ENCODE measurements around the gene DNAJC30.

DNAJC30 gene

DNA sequence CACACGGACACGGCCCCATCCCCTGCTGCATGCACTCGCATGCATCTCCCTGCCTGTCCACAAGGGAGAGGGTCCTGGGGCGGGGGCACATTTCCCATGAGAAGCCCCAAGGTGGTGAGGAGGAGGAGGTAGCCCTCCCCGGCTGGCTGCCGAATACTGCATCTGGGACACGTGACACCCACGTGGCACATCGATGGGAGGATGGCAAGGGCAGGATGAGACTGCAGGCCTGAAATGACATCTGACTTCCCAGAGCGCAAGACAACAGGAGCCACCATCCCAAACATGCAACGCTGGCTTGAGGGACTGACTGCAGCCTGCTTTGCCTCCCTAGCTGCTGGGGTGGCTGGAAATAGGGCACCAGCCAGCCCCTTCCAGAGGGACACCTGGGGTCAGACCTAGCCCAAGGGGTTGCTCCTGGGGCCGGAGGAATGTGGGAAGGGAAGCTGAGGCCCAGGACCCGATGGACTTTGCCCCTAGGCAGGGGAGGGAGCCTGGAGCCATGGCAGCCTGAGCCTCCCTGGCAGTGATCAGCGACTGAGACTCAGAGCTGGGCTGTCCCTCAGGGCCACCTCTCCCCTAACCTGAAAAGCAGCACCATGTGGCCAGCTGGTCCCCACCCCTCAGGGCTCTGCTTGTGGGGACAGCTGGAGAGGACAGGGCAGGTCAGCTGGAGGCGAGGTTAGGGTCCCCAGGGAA lies 16.3 kb upstream of the DNAJC30 start:
- TF ChIP-seq POLR2AphosphoS5 (IDR thresholded peaks at IDR 0.05; ENCODE audit: low read depth, low read length) (0 out of 2 replicates have a peak, but pooled peaks have one; percentile 4), TAF1 (IDR thresholded peaks at IDR 0.05; ENCODE audit: borderline replicate concordance, low read depth, low read length) (no peak), POLR2A (IDR thresholded peaks at IDR 0.05; ENCODE audit: low read depth, low read length) (0 out of 2 replicates have a peak, but pooled peaks have one; percentile 10)
- DNase-seq (ENCODE audit: insufficient read length) (no peak), FAIRE-seq (no peak)

DNA sequence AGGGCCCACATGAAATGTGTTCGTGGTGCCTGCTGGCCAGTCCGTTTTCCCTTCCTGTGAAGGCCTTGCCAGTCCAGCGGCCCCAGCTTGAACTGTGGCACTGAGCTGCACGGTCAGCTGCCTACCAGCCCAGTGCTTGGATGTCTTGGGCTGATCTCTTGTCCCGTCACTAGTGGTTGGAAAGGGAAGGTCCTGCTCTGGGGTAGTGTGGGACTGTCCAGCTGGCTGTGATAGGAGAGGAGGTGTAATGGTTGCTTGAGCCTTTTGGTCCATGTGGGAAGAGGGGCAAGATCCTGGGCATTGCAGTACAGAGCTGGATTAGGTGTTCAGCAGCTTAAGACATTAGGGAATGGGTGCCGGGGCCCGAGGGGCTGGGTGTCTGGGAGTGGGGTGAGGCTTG lies 15.2 kb upstream of the DNAJC30 start:
- no peak for DNase-seq (ENCODE audit: insufficient read length)
- no peak for TF ChIP-seq POLR2A (IDR thresholded peaks at IDR 0.05; ENCODE audit: low read depth, low read length)
- no peak for TF ChIP-seq TAF1 (IDR thresholded peaks at IDR 0.05; ENCODE audit: borderline replicate concordance, low read depth, low read length)
- 0 out of 2 replicates have a peak, but pooled peaks have one; percentile 20 for TF ChIP-seq POLR2AphosphoS5 (IDR thresholded peaks at IDR 0.05; ENCODE audit: low read depth, low read length)
- FAIRE-seq: no peak

DNA sequence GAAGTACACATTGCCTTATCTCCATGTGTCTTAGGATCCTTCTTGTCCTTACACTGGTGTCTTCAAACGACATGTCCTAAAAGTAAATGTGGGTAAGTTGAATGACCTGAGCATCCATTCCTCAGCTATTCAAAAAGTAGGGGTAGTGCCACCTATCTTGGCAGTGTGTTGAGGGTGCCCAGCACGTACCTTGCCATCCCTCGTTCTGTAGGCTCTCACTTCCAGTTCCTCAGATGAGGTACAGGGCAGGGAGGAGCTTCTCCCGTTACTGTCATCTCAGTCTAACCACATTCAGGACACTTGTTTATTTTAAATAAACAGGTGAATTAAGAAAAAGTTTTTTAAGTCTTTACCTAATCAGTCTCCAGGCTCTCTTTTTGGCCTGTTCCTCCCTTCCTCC lies 13.1 kb upstream of the DNAJC30 start:
- DNase-seq (ENCODE audit: insufficient read length): no peak
- FAIRE-seq: no peak
- TF ChIP-seq POLR2A (IDR thresholded peaks at IDR 0.05; ENCODE audit: low read depth, low read length): no peak
- TF ChIP-seq POLR2AphosphoS5 (IDR thresholded peaks at IDR 0.05; ENCODE audit: low read depth, low read length): no peak
- no peak for TF ChIP-seq TAF1 (IDR thresholded peaks at IDR 0.05; ENCODE audit: borderline replicate concordance, low read depth, low read length)

DNA sequence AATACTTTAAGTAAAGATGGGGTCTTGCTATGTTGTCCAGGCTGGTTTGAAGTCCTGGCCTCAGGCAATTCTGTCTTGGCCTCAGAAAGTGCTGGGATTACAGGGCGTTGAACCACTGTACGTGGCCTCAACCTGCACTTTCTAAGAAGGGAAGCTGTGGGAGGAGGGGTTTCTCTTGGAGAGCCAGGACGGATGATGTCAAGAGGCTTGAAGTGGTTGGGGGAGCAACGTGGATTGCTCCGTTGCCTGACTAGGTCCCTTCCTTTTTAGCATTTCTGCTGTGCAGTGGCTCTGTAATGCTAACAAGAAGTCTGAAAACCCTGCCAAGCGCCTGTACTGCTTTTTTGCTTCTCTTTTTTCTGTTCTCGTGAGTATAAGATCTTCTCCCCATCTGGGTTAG lies 7.4 kb upstream of the DNAJC30 start:
- DNase-seq (ENCODE audit: insufficient read length) (no peak), FAIRE-seq (no peak)
- TF ChIP-seq POLR2AphosphoS5 (IDR thresholded peaks at IDR 0.05; ENCODE audit: low read depth, low read length) (no peak), POLR2A (IDR thresholded peaks at IDR 0.05; ENCODE audit: low read depth, low read length) (no peak), TAF1 (IDR thresholded peaks at IDR 0.05; ENCODE audit: borderline replicate concordance, low read depth, low read length) (no peak)

GRCh38 chr7:73688288-73688687 lies 5.0 kb upstream of the DNAJC30 start:
- TF ChIP-seq TAF1 (IDR thresholded peaks at IDR 0.05; ENCODE audit: borderline replicate concordance, low read depth, low read length): no peak
- no peak for TF ChIP-seq POLR2AphosphoS5 (IDR thresholded peaks at IDR 0.05; ENCODE audit: low read depth, low read length)
- no peak for TF ChIP-seq POLR2A (IDR thresholded peaks at IDR 0.05; ENCODE audit: low read depth, low read length)
- no peak for FAIRE-seq

DNA sequence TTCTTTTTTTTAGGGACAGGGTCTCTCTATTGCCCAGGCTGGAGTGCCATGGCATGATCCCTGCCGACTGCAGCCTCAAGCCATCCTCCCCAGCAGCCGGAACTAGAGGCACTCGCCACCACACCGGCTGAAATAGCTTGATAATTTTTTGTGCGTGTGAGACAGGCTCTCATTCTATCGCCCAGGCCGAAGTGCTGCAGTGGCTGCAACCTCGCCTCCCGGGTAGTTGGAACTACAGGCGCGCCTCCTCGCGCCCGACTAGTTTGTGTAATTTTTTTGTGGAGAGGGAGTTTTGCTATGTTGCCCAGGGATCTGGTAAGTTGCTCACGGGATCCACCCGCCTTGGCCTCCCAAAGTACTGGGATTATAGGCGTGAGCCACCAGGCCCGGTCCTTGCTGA lies 2.1 kb upstream of the DNAJC30 start:
- no peak for TF ChIP-seq POLR2AphosphoS5 (IDR thresholded peaks at IDR 0.05; ENCODE audit: low read depth, low read length)
- no peak for TF ChIP-seq POLR2A (IDR thresholded peaks at IDR 0.05; ENCODE audit: low read depth, low read length)
- no peak for TF ChIP-seq TAF1 (IDR thresholded peaks at IDR 0.05; ENCODE audit: borderline replicate concordance, low read depth, low read length)
- DNase-seq (ENCODE audit: insufficient read length) (no peak), FAIRE-seq (no peak)

More at GRCh38 chr7:73688288-73688687, 5.0 kb upstream of the DNAJC30 start:
- DNase-seq (ENCODE audit: insufficient read length): no peak

- TF ChIP-seq POLR2AphosphoS5 (IDR thresholded peaks at IDR 0.05; ENCODE audit: low read depth, low read length): no peak
- TF ChIP-seq TAF1 (IDR thresholded peaks at IDR 0.05; ENCODE audit: borderline replicate concordance, low read depth, low read length): no peak
- no peak for TF ChIP-seq POLR2A (IDR thresholded peaks at IDR 0.05; ENCODE audit: low read depth, low read length)
- no peak for DNase-seq (ENCODE audit: insufficient read length)
- peak; percentile 14 for FAIRE-seq
Observed at GRCh38 chr7:73683788-73684693, 788 bp upstream of the DNAJC30 start.

- FAIRE-seq (no peak), DNase-seq (ENCODE audit: insufficient read length) (no peak)
- TF ChIP-seq POLR2A (IDR thresholded peaks at IDR 0.05; ENCODE audit: low read depth, low read length) (no peak), TAF1 (IDR thresholded peaks at IDR 0.05; ENCODE audit: borderline replicate concordance, low read depth, low read length) (no peak), POLR2AphosphoS5 (IDR thresholded peaks at IDR 0.05; ENCODE audit: low read depth, low read length) (no peak)
Observed at GRCh38 chr7:73682745-73683055, 553 bp downstream of the DNAJC30 start.

DNA sequence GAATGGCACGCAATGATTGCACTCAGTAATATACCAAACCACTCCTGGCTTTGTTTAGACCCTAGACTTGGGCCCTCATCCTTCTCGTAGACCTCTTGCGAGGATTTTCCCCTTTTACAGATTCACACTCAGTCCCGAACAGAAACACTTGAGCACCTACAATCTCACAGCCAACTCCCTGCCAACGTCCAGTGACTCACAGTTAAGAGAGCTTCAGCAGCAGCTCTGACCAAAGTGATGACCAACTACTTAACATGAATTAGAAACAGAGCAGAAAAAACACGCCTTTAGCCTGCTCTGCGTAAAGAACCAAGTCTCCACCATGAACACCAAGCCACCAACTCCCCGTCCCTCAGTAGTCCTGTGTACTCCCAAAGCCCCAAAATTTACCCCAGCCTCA lies 2.2 kb downstream of the DNAJC30 start:
- TF ChIP-seq TAF1 (IDR thresholded peaks at IDR 0.05; ENCODE audit: borderline replicate concordance, low read depth, low read length) (no peak), POLR2A (IDR thresholded peaks at IDR 0.05; ENCODE audit: low read depth, low read length) (no peak), POLR2AphosphoS5 (IDR thresholded peaks at IDR 0.05; ENCODE audit: low read depth, low read length) (no peak)

DNA sequence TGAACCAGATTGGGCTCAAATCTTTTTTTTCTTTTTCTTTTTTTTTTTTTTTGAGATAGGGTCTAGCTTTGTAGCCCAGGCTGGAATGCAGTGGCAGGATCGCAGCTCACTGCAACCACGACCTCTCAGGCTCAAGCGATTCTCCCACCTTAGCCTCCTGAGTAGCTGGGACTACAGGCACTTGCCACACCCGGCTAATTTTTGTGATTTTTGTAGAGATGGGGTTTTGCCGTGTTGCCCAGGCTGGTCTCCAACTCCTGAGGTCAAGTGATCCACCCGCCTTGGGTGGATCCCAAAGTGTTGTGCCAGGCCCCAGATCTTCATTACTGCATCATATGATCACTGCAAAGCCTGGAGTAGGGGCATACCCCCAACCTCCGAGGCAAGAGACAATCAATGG lies 2.8 kb downstream of the DNAJC30 start:
- DNase-seq (ENCODE audit: insufficient read length): no peak
- TF ChIP-seq POLR2AphosphoS5 (IDR thresholded peaks at IDR 0.05; ENCODE audit: low read depth, low read length) (no peak), TAF1 (IDR thresholded peaks at IDR 0.05; ENCODE audit: borderline replicate concordance, low read depth, low read length) (no peak), POLR2A (IDR thresholded peaks at IDR 0.05; ENCODE audit: low read depth, low read length) (no peak)
- FAIRE-seq: no peak

More for the DNA sequence above, 2.2 kb downstream of the DNAJC30 start:
- FAIRE-seq (no peak), DNase-seq (ENCODE audit: insufficient read length) (no peak)

DNA sequence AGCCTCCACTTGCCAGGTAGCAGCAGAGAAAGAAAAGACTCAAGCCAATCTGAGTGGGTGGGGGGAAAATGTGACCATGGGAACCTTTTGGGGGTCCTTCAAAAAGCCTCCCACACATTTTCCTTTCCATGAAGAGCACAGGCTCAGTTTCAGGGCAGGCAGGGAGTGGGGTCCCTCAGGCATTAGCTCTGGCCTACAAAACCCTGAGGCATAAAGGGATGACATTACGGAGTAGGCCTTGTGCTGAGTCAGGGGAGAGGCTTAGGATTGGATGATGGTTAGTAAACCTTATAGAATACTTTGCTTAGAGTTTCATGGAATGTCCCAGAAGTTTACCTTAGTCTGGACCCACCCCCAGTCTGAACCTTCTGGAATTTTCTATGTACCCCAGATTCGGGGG lies 3.5 kb downstream of the DNAJC30 start:
- no peak for FAIRE-seq
- DNase-seq (ENCODE audit: insufficient read length): no peak
- TF ChIP-seq POLR2AphosphoS5 (IDR thresholded peaks at IDR 0.05; ENCODE audit: low read depth, low read length) (no peak), TAF1 (IDR thresholded peaks at IDR 0.05; ENCODE audit: borderline replicate concordance, low read depth, low read length) (no peak), POLR2A (IDR thresholded peaks at IDR 0.05; ENCODE audit: low read depth, low read length) (no peak)
